K562 (cell line): ENCODE data around the gene RGS19. TPM values are rescaled to one million over a fixed set of nuclear protein-coding genes. Genes with fewer than 3 reads are reported as not detected.

ENCODE experiments used
- ATAC-seq: fragments of 200-7000 bp; cut with Tn5 transposase; 3 replicates; pipeline ENCODE4 v1.9.1; 2020; ENCODE audit warnings: moderate library complexity
- BruUV-seq: library from RNA; stranded (reverse); fragments of 400-500 nt; replicated peaks from 2 replicates; lab custom pipeline; 2021; lab: Mats Ljungman, UMichigan
- CTCF ChIA-PET: fragments of 300-600 bp; formaldehyde crosslinking; extraction: SDS; loops from one replicate; lab custom pipeline; 2021; ENCODE audit warnings: low intra/inter-chr PET ratio; lab: Yijun Ruan, JAX
- POLR2A ChIA-PET: fragments of 300-600, 350-650 bp; sonication (Branson Sonifier 250); formaldehyde crosslinking; extraction: SDS; loops from one replicate; lab custom pipeline; 2021; ENCODE audit warnings: antibody characterized with exemption, inconsistent platforms; lab: Yijun Ruan, JAX
- DNase-seq, 4 experiments: peaks; one replicate each; pipeline versions ENCODE4 v3.0.0 to v3.0.0-alpha.2; 2011 to 2018; ENCODE audit warnings: low spot score in 3 of 4, mixed read lengths in 3 of 4; ENCODE audit errors: extremely low read depth in 1 of 4
- FAIRE-seq: peaks from 2 replicates; lab custom pipeline; 2011; peaks lifted over from hg19 to GRCh38; lab: Jason Lieb, UNC
- H2AFZ ChIP-seq: 2 replicates; pipeline ENCODE4 v1.6.0; 2011; ENCODE audit warnings: low read depth, low read length, control low read depth, inconsistent platforms
- H3K27ac ChIP-seq: fragments of 200-600 bp; 3 replicates; pipeline ENCODE4 v1.8.0; 2011; ENCODE audit warnings: low read depth, mild to moderate bottlenecking, control low read depth, inconsistent platforms, low read length, moderate library complexity, mixed read lengths; ENCODE audit errors: extremely low read depth
- H3K27me3 ChIP-seq, 2 experiments: fragments of 300-600 bp in 1 of 2; 2 replicates in 1 of 2; 3 replicates in 1 of 2; pipeline versions ENCODE4 v1.6.0 to v1.8.0; 2011; ENCODE audit warnings: inconsistent platforms in 2 of 2, low read length in 2 of 2, mild to moderate bottlenecking in 1 of 2, mixed read lengths in 1 of 2, moderate library complexity in 1 of 2; ENCODE audit not compliant: control insufficient read depth in 2 of 2, insufficient read depth in 2 of 2
- H3K36me3 ChIP-seq: fragments of 300-600 bp; 3 replicates; pipeline ENCODE4 v1.8.0; 2011; ENCODE audit warnings: mild to moderate bottlenecking, low read length, inconsistent platforms; ENCODE audit not compliant: control insufficient read depth, insufficient read depth
- H3K4me1 ChIP-seq, 2 experiments: fragments of 200-600 bp in 1 of 2; replicated peaks in 1 of 2; 2 replicates in 1 of 2; 3 replicates in 1 of 2; pipeline versions ENCODE4 v1.5.1 to v1.8.0; 2011; ENCODE audit warnings: inconsistent platforms in 2 of 2, low read length in 2 of 2, mild to moderate bottlenecking in 1 of 2, mixed read lengths in 1 of 2, moderate library complexity in 1 of 2; ENCODE audit not compliant: control insufficient read depth in 2 of 2, insufficient read depth in 2 of 2
- H3K4me2 ChIP-seq: 2 replicates; pipeline ENCODE4 v1.6.1; 2011; ENCODE audit warnings: low read length, control low read depth, inconsistent platforms, mixed read lengths; ENCODE audit not compliant: insufficient read depth
- H3K4me3 ChIP-seq: fragments of 200-600 bp; sonication (generic), shearing (Covaris generic); 2 replicates; pipeline ENCODE4 v1.5.1; 2016; ENCODE audit warnings: control low read depth, inconsistent platforms
- H3K79me2 ChIP-seq: fragments of 200-600 bp; 3 replicates; pipeline ENCODE4 v1.8.0; 2011; ENCODE audit warnings: low read length, inconsistent platforms; ENCODE audit not compliant: control insufficient read depth, insufficient read depth
- H3K9ac ChIP-seq, 2 experiments: 2 replicates each; pipeline versions ENCODE4 v1.6.0 to v1.6.1; 2011; ENCODE audit warnings: low read depth in 2 of 2, low read length in 2 of 2, control low read depth in 1 of 2, inconsistent platforms in 1 of 2, mild to moderate bottlenecking in 1 of 2, mixed read lengths in 1 of 2; ENCODE audit not compliant: insufficient read depth in 1 of 2
- H3K9me1 ChIP-seq: one replicate; pipeline ENCODE4 v1.6.0; 2011; ENCODE audit warnings: inconsistent platforms, mild to moderate bottlenecking, low read length, moderate library complexity; ENCODE audit not compliant: control insufficient read depth, insufficient read depth
- H3K9me3 ChIP-seq: replicated peaks from 2 replicates; pipeline ENCODE4 v1.5.1; 2011; ENCODE audit warnings: low read depth, low read length, inconsistent platforms; ENCODE audit not compliant: control insufficient read depth, insufficient read depth
- H4K20me1 ChIP-seq: replicated peaks from 2 replicates; pipeline ENCODE4 v1.6.1; 2011; ENCODE audit warnings: low read length, inconsistent platforms, mixed read lengths; ENCODE audit not compliant: control insufficient read depth, insufficient read depth
- MLX ChIP-seq, 2 experiments: fragments of 450-650 bp in 1 of 2; sonication (generic) in 1 of 2; formaldehyde crosslinking; conservative IDR thresholded peaks; 2 replicates each; pipeline versions ENCODE4 v1.4.0 to v1.8.1; 2020 to 2022; ENCODE audit warnings: mild to moderate bottlenecking in 1 of 2, missing genetic modification reagents in 1 of 2
- PHF20 ChIP-seq: fragments of 450-650 bp; IDR thresholded peaks from 2 replicates; pipeline ENCODE4 v1.6.1; 2018; ENCODE audit not compliant: partially characterized antibody
- SRSF9 ChIP-seq: fragments of 200-400 bp; formaldehyde crosslinking; IDR thresholded peaks from 2 replicates; pipeline ENCODE4 v1.6.1; 2017; ENCODE audit warnings: low read depth, low read length, borderline replicate concordance
- ZNF124 ChIP-seq: sonication (generic); formaldehyde crosslinking; IDR thresholded peaks from 2 replicates; pipeline ENCODE4 v1.8.1; 2022; ENCODE audit warnings: missing genetic modification reagents
- ZZZ3 ChIP-seq: fragments of 450-650 bp; IDR thresholded peaks from 2 replicates; pipeline ENCODE4 v1.6.1; 2016; ENCODE audit warnings: antibody characterized with exemption, mild to moderate bottlenecking, moderate library complexity
- WGBS: fragments of 100-300 bp; shearing (Covaris generic); methylation state at CpG from one replicate; pipeline ENCODE4 v1.1.6; 2016; ENCODE audit warnings: low coverage, mixed read lengths; ENCODE audit not compliant: insufficient coverage; ENCODE audit errors: missing lambda C conversion rate; 5-methylcytosine and 5-hydroxymethylcytosine counted together
- in situ Hi-C: fragments of 300-500 bp; cut with MboI; formaldehyde crosslinking; loops from 4 replicates; pipeline ENCODE4 v1.15.0; 2018; ENCODE audit warnings: inconsistent platforms, mixed read lengths
- intact Hi-C: fragments of 100-400 bp; cut with micrococcal nuclease; formaldehyde crosslinking; loops from 2 replicates; pipeline ENCODE4 v1.14.2; 2022
- polyA plus RNA-seq, 8 experiments: library from polyadenylated mRNA; depleted of rRNA in 4 of 8; stranded (reverse) in 5 of 8; unstranded in 3 of 8; fragments of >200 nt; fragmentation: Nextera tagmentation in 2 of 8; fragmentation: Illumina TruSeq in 1 of 8; extraction: Ambion mirVana in 2 of 8; extraction: Trizol in 1 of 8; gene quantifications; 2 replicates each; pipeline versions ENCODE4 v1.2.1 to v1.2.3, GENCODE V29; 2011 to 2014; ENCODE audit warnings: inconsistent platforms in 1 of 8, missing spikeins in 1 of 8
- total RNA-seq, 7 experiments: library from RNA; depleted of rRNA in 6 of 7; stranded (reverse); fragments of >200 nt in 6 of 7; fragmentation: Illumina TruSeq in 2 of 7; extraction: Trizol in 2 of 7; gene quantifications; 2 replicates each; pipeline versions ENCODE4 v1.2.1 to v1.2.3, GENCODE V29; 2011 to 2021; ENCODE audit warnings: low replicate concordance in 1 of 7

The RGS19 gene
- total and polyA plus RNA-seq, 9 of the 15 experiments (the other 6 are each of a cell fraction or from before 2014, with no cell fraction given): 0.41 to 23.7 (median 14.6) TPM

DNA sequence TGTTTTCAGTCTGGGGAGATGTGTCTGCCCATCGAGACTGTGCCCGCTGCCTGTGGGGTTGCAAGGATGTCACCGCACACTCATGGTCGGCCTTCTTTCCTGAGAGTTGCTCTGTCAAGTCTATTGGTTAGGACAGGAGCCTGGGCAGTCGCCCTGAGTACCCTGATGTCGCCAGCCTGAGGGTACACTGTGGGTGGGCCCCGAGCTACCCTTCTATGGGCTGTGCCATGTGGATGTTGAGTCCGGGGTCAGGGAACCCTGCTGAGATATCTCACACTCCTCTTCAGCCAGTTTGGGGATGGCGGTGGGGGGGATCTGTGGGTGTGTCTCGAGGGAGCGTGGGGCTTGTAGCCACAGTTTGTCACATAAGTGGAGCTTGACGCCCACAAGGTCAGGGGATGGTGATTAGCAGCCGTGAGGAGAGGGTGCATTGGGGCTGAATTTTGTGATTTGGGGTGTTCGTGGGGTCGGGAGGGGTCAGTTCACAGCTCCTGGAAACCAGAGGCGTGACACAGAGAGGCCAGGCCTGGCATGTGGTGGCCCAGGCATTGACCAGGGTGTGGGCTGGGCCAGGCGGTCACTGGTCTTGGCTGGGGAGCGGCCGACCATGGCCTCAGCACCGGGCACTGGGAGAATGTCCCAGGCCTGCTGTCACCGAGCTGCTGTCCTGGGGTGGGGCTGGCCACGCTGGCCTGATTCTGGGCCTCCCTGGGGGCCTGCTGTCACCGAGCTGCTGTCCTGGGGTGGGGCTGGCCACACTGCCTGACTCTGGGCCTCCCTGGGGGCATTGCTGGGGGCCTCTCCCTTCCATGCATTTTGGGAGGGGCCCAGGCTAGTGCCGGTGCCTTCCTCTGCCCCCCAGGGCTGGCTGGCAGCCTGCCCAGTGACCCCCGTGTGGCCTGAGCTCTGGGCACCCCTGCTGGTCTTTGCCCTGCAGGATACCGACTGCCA lies 29.7 kb upstream of the RGS19 start:
- Histone ChIP-seq H3K27me3 (peaks cover 39 to 84% of the 10 kb centered on the region in 2 experiments; a peak in 4 of 5 replicates), H3K4me3 (no peak overlapping the region), H4K20me1 (peaks cover 12% of the 10 kb centered on the region; the same call in 1 of the 2 replicates), H3K4me1 (peaks cover 0 to 43% of the 10 kb centered on the region in 2 experiments; a peak in 3 of 5 replicates), H3K36me3 (no peaks in the 10 kb centered on the region), H3K4me2 (no peak overlapping the region), H2AFZ (no peak overlapping the region), H3K9me1 (peaks cover 2% of the 10 kb centered on the region), H3K27ac (no peak overlapping the region), H3K9ac (peak overlapping the region in 1 of 2 experiments; percentile 35; a peak in 2 of 4 replicates), H3K79me2 (no peaks in the 10 kb centered on the region), H3K9me3 (no peaks in the 10 kb centered on the region)
- BruUV-seq: no TSS peak
- POLR2A ChIA-PET: interaction anchor here (0.6 kb wide), 1 partner anchor 25 kb away, joined by 3 read pairs; no protein-coding TSS in a partner anchor
- DNase-seq: no peak
- no peak for TF ChIP-seq ZZZ3
- no peak for TF ChIP-seq MLX (CRISPR knock-in tag; conservative IDR thresholded peaks at IDR 0.05)
- TF ChIP-seq SRSF9: no peak
- TF ChIP-seq ZNF124 (CRISPR knock-in tag): no peak
- TF ChIP-seq PHF20: no peak
- no peak for ATAC-seq
- intact Hi-C loops (no loop called here), in situ Hi-C loops (no loop called here)
- WGBS: 7% methylated on average over 25 of the region's 26 CpGs
- CTCF ChIA-PET: no interaction called here
- no peak for FAIRE-seq
